WTC11 (cell line): ENCODE measurements around the gene MAB21L4. TPM values are rescaled to one million over a fixed set of nuclear protein-coding genes. Genes with fewer than 3 reads are reported as not detected.

ENCODE experiments used
- ATAC-seq: fragments of 200-7000 bp; cut with Tn5 transposase; 2 replicates; pipeline ENCODE4 v1.10.0; 2021; ENCODE audit warnings: mild to moderate bottlenecking, moderate library complexity
- CTCF ChIA-PET: fragments of 300-600 bp; sonication (Branson Sonifier 250); formaldehyde crosslinking; loops from one replicate; lab custom pipeline; 2021; ENCODE audit warnings: antibody characterized with exemption; lab: Charles Lee
- POLR2A ChIA-PET: fragments of 350-600 bp; sonication (Branson Sonifier 250); formaldehyde crosslinking; loops from one replicate; lab custom pipeline; 2021; ENCODE audit warnings: antibody characterized with exemption; lab: Charles Lee
- DNase-seq: peaks from one replicate; pipeline ENCODE4 v3.0.0; 2021; ENCODE audit warnings: low spot score
- H3K27ac Mint-ChIP-seq: 2 replicates; pipeline ENCODE4 v1.8.0; 2021; ENCODE audit warnings: mixed read lengths
- H3K27me3 Mint-ChIP-seq: 2 replicates; pipeline ENCODE4 v1.8.0; 2021; ENCODE audit warnings: low read depth, mild to moderate bottlenecking, moderate library complexity, mixed read lengths
- H3K36me3 Mint-ChIP-seq: 2 replicates; pipeline ENCODE4 v1.8.0; 2021; ENCODE audit warnings: mixed read lengths
- H3K4me1 Mint-ChIP-seq: 2 replicates; pipeline ENCODE4 v1.8.0; 2022; ENCODE audit warnings: mixed read lengths
- H3K4me3 Mint-ChIP-seq: 2 replicates; pipeline ENCODE4 v1.8.0; 2021; ENCODE audit warnings: mild to moderate bottlenecking, moderate library complexity, mixed read lengths
- H3K9me3 Mint-ChIP-seq: 2 replicates; pipeline ENCODE4 v1.8.0; 2021; ENCODE audit warnings: mixed read lengths
- CBFB ChIP-seq: sonication (generic); formaldehyde crosslinking; IDR thresholded peaks from 2 replicates; pipeline ENCODE4 v1.8.1; 2022; ENCODE audit warnings: mild to moderate bottlenecking, low read depth, missing genetic modification reagents
- ELF4 ChIP-seq: sonication (generic); formaldehyde crosslinking; IDR thresholded peaks from 2 replicates; pipeline ENCODE4 v1.8.1; 2022; ENCODE audit warnings: low read depth, mild to moderate bottlenecking, moderate library complexity, missing genetic modification reagents
- FOXK1 ChIP-seq: sonication (generic); formaldehyde crosslinking; IDR thresholded peaks from 2 replicates; pipeline ENCODE4 v1.8.0; 2022; ENCODE audit warnings: mild to moderate bottlenecking, moderate library complexity, missing genetic modification reagents
- GTF2I ChIP-seq: fragments of 250-450 bp; sonication (Bioruptor Pico); conservative IDR thresholded peaks from 2 replicates; pipeline ENCODE4 v1.4.0; 2021; ENCODE audit warnings: mild to moderate bottlenecking
- MYBL2 ChIP-seq: sonication (generic); formaldehyde crosslinking; IDR thresholded peaks from 2 replicates; pipeline ENCODE4 v1.8.1; 2023; ENCODE audit warnings: mild to moderate bottlenecking, moderate library complexity, missing genetic modification reagents
- NR3C1 ChIP-seq: sonication (generic); formaldehyde crosslinking; conservative IDR thresholded peaks from 2 replicates; pipeline ENCODE4 v1.8.1; 2023; ENCODE audit warnings: low read depth, mild to moderate bottlenecking, missing genetic modification reagents
- PRRX2 ChIP-seq: fragments of 250-450 bp; sonication (Bioruptor Pico); IDR thresholded peaks from 2 replicates; pipeline ENCODE4 v1.8.0; 2021; ENCODE audit warnings: mild to moderate bottlenecking
- TEAD1 ChIP-seq: sonication (generic); formaldehyde crosslinking; IDR thresholded peaks from 2 replicates; pipeline ENCODE4 v1.8.0; 2022; ENCODE audit warnings: mild to moderate bottlenecking, missing genetic modification reagents
- ZNF138 ChIP-seq: sonication (generic); formaldehyde crosslinking; conservative IDR thresholded peaks from 2 replicates; pipeline ENCODE4 v1.8.1; 2022; ENCODE audit warnings: mild to moderate bottlenecking, moderate library complexity, missing genetic modification reagents
- ZNF263 ChIP-seq: sonication (generic); formaldehyde crosslinking; IDR thresholded peaks from 2 replicates; pipeline ENCODE4 v1.8.1; 2022; ENCODE audit warnings: low read depth, mild to moderate bottlenecking, moderate library complexity, missing genetic modification reagents
- ZNF317 ChIP-seq: sonication (generic); formaldehyde crosslinking; IDR thresholded peaks from 2 replicates; pipeline ENCODE4 v1.8.1; 2023; ENCODE audit warnings: low read depth, mild to moderate bottlenecking, moderate library complexity, missing genetic modification reagents, borderline replicate concordance
- ZNF396 ChIP-seq: fragments of 250-450 bp; sonication (Bioruptor Pico); IDR thresholded peaks from 2 replicates; pipeline ENCODE4 v1.8.0; 2021; ENCODE audit warnings: mild to moderate bottlenecking, moderate library complexity, borderline replicate concordance
- ZNF416 ChIP-seq: fragments of 250-450 bp; sonication (Bioruptor Pico); IDR thresholded peaks from 2 replicates; pipeline ENCODE4 v1.9.0; 2021; ENCODE audit warnings: mild to moderate bottlenecking, inconsistent platforms
- total RNA-seq: library from RNA; stranded (reverse); gene quantifications from 3 replicates; pipeline ENCODE4 v1.2.3, GENCODE V29; 2021
- TF ChIP-seq, protein P1 (sequence below): sonication (generic); formaldehyde crosslinking; conservative IDR thresholded peaks from 2 replicates; pipeline ENCODE4 v1.8.1; 2022; ENCODE audit warnings: mild to moderate bottlenecking, missing genetic modification reagents
- TF ChIP-seq, protein P2 (sequence below): sonication (generic); formaldehyde crosslinking; IDR thresholded peaks from 2 replicates; pipeline ENCODE4 v1.8.1; 2023; ENCODE audit warnings: mild to moderate bottlenecking, missing genetic modification reagents, moderate library complexity
- TF ChIP-seq, protein P3 (sequence below): fragments of 250-450 bp; sonication (Bioruptor Pico); IDR thresholded peaks from 2 replicates; pipeline ENCODE4 v1.9.0; 2021; ENCODE audit warnings: moderate library complexity, mild to moderate bottlenecking, inconsistent platforms, borderline replicate concordance
- TF ChIP-seq, protein P4 (sequence below): fragments of 200-600 bp; IDR thresholded peaks from 2 replicates; pipeline ENCODE4 v1.8.0; 2022; ENCODE audit warnings: antibody characterized with exemption
- TF ChIP-seq, protein P5 (sequence below): sonication (generic); formaldehyde crosslinking; IDR thresholded peaks from 2 replicates; pipeline ENCODE4 v1.8.1; 2023; ENCODE audit warnings: mild to moderate bottlenecking, moderate library complexity, missing genetic modification reagents
- TF ChIP-seq, protein P6 (sequence below): fragments of 250-450 bp; sonication (Bioruptor Pico); conservative IDR thresholded peaks from 2 replicates; pipeline ENCODE4 v1.9.0; 2021; ENCODE audit warnings: mild to moderate bottlenecking

The MAB21L4 gene
- total RNA-seq, 1 experiment from 2014 or later = not detected

DNA sequence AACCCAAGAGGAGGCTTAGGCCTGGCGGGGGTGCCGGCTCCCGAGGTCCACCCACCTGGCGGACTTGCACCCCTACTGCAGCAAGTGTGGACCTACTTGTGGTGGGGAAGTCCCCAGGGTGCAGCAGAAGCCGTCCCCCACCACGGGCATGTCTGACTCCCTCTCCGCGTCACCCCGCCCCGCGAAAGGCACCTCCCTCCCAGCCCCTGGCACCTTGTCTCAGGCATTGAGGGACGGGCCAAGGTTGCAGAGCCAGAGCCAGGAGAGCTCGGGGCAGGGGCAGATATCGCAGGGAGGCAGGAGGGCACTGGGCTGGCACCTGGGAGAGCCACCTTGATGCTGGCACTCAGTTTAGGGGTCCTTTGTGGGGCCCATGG is 29.2 kb upstream of the MAB21L4 start:
- TF ChIP-seq ZNF396 (CRISPR knock-in tag) (no peak), ZNF263 (CRISPR knock-in tag) (no peak), ZNF416 (CRISPR knock-in tag) (no peak), ZNF317 (CRISPR knock-in tag) (no peak), CBFB (no peak), MYBL2 (no peak), ELF4 (CRISPR knock-in tag) (no peak)
- TF ChIP-seq, protein P1, sequence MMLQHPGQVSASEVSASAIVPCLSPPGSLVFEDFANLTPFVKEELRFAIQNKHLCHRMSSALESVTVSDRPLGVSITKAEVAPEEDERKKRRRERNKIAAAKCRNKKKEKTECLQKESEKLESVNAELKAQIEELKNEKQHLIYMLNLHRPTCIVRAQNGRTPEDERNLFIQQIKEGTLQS = no peak
- TF ChIP-seq, protein P2, sequence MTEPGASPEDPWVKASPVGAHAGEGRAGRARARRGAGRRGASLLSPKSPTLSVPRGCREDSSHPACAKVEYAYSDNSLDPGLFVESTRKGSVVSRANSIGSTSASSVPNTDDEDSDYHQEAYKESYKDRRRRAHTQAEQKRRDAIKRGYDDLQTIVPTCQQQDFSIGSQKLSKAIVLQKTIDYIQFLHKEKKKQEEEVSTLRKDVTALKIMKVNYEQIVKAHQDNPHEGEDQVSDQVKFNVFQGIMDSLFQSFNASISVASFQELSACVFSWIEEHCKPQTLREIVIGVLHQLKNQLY (CRISPR knock-in tag) = no peak
- TF ChIP-seq, protein P3, sequence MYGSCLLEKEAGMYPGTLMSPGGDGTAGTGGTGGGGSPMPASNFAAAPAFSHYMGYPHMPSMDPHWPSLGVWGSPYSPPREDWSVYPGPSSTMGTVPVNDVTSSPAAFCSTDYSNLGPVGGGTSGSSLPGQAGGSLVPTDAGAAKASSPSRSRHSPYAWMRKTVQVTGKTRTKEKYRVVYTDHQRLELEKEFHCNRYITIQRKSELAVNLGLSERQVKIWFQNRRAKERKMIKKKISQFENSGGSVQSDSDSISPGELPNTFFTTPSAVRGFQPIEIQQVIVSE (CRISPR knock-in tag) = no peak
- TF ChIP-seq, protein P4, sequence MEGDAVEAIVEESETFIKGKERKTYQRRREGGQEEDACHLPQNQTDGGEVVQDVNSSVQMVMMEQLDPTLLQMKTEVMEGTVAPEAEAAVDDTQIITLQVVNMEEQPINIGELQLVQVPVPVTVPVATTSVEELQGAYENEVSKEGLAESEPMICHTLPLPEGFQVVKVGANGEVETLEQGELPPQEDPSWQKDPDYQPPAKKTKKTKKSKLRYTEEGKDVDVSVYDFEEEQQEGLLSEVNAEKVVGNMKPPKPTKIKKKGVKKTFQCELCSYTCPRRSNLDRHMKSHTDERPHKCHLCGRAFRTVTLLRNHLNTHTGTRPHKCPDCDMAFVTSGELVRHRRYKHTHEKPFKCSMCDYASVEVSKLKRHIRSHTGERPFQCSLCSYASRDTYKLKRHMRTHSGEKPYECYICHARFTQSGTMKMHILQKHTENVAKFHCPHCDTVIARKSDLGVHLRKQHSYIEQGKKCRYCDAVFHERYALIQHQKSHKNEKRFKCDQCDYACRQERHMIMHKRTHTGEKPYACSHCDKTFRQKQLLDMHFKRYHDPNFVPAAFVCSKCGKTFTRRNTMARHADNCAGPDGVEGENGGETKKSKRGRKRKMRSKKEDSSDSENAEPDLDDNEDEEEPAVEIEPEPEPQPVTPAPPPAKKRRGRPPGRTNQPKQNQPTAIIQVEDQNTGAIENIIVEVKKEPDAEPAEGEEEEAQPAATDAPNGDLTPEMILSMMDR = no peak
- Mint-ChIP-seq H3K4me1 (no peaks in the 10 kb centered on the region), H3K27me3 (no peaks in the 10 kb centered on the region), H3K4me3 (no peak overlapping the region), H3K9me3 (no peaks in the 10 kb centered on the region), H3K36me3 (no peaks in the 10 kb centered on the region), H3K27ac (no peak overlapping the region)
- ChIA-PET CTCF (interaction anchor here (1.0 kb wide), 1 partner anchor 11 kb away, joined by 4 read pairs; no protein-coding TSS in a partner anchor), POLR2A (no interaction called here)
- DNase-seq (peak; percentile 10), ATAC-seq (no peak; the same call in 1 of the 2 replicates)

DNA sequence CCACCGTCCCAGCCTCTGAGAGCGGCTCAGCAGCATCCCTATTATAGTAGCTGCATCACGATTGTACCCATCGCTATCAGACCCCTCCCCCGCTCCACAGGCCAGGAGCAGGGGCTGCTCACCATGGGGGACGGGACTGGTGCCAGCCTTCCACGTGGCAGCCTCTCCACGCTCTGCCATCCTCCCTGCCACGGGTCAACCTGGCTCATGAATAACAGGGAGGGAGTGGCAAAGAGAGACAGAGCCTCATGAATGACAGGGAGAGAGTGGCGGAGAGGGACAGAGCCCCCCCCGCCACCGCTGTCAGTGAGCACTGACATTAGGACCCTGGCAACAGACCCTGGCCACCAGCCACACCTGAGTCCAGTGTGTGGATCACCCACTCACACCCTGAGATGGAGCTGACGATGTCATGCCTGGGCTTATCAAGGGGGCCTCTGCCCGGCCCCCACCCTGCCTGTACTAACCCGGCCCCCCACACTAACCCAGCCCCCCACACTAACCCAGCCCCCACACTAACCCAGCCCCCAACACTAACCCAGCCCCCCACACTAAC is 27.1 kb upstream of the MAB21L4 start:
- peak; percentile 11 for DNase-seq
- ChIA-PET CTCF (interaction anchor here (1.3 to 1.8 kb wide), 3 partner anchors 9 to 155 kb away, joined by 3 to 12 read pairs (median 5); no protein-coding TSS in a partner anchor), POLR2A (no interaction called here)
- ATAC-seq = no peak
- no peaks in the 10 kb centered on the region for H3K36me3 Mint-ChIP-seq
- TF ChIP-seq, protein P5, sequence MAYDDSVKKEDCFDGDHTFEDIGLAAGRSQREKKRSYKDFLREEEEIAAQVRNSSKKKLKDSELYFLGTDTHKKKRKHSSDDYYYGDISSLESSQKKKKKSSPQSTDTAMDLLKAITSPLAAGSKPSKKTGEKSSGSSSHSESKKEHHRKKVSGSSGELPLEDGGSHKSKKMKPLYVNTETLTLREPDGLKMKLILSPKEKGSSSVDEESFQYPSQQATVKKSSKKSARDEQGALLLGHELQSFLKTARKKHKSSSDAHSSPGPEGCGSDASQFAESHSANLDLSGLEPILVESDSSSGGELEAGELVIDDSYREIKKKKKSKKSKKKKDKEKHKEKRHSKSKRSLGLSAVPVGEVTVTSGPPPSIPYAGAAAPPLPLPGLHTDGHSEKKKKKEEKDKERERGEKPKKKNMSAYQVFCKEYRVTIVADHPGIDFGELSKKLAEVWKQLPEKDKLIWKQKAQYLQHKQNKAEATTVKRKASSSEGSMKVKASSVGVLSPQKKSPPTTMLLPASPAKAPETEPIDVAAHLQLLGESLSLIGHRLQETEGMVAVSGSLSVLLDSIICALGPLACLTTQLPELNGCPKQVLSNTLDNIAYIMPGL = no peak
- TF ChIP-seq TEAD1 (CRISPR knock-in tag) (no peak), PRRX2 (CRISPR knock-in tag) (no peak), GTF2I (CRISPR knock-in tag) (no peak), CBFB (no peak), NR3C1 (CRISPR knock-in tag) (no peak), ZNF138 (CRISPR knock-in tag) (no peak), FOXK1 (CRISPR knock-in tag) (no peak)
- TF ChIP-seq, protein P1 = no peak
- TF ChIP-seq, protein P6, sequence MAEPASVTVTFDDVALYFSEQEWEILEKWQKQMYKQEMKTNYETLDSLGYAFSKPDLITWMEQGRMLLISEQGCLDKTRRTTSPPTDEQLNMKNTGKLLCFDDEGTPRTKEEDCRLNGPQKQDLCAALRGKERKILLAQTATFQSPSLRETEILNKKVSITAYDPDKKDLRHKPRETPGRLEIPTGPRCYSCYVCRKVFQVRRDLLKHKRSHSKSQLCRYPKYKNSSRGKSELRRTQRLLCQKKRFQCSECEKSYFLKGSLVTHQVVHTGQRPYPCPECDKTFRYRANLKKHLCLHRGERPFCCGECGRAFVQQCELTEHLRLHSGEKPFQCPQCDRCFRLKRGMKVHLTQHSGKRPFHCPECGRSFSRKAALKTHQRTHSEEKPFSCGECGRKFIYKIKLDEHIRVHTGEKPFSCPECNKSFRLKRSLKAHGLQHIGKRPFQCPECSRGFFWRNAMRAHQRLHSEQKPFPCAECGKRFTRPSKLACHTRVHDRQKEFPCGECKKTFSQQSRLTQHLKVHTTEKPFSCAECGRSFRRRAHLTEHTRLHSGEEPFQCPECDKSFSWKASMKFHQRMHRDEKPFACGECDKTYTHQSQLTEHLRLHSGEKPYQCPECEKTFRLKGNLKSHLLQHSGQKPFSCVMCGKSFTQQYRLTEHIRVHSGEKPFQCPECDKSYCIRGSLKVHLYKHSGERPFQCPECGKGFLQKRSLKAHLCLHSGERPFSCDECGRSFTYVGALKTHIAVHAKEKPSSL (CRISPR knock-in tag) = no peak
- no peak overlapping the region for H3K27ac Mint-ChIP-seq
- H3K9me3 Mint-ChIP-seq = no peaks in the 10 kb centered on the region
- no peaks in the 10 kb centered on the region for H3K4me1 Mint-ChIP-seq
- no peaks in the 10 kb centered on the region for H3K27me3 Mint-ChIP-seq
- no peak overlapping the region for H3K4me3 Mint-ChIP-seq
